ENCODE measurements around the gene PIK3C2A.
A peak's percentile ranks its signal among the peaks of the same experiment; 100 is the strongest.

The PIK3C2A gene

DNA sequence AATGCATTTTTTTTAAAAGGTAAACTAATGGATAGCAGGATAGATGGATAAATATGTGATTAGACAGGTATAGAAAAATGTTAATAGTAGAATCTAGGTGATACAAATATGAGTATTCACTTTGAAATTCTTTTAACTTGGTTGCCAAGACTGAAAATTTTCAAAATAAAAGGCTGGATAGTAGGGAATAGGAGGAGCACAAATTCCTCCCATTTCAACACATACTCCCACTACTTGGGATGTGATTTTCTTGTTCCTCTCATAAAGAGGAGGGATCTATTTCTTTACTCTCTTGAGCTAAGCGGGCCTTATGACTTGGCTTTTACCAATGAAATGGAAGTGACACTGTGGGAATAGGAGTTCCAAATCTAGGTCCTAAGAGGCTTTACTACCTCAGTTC lies 35.9 kb downstream of the PIK3C2A start:
- ATAC-seq, result no peak
- no peak for TF ChIP-seq OSR1 (CRISPR knock-in tag; IDR thresholded peaks at IDR 0.05)
- no peak for TF ChIP-seq RARB (CRISPR knock-in tag; IDR thresholded peaks at IDR 0.05)
- TF ChIP-seq ZNF70 (CRISPR knock-in tag; IDR thresholded peaks at IDR 0.05), result no peak
- TF ChIP-seq, protein P1, sequence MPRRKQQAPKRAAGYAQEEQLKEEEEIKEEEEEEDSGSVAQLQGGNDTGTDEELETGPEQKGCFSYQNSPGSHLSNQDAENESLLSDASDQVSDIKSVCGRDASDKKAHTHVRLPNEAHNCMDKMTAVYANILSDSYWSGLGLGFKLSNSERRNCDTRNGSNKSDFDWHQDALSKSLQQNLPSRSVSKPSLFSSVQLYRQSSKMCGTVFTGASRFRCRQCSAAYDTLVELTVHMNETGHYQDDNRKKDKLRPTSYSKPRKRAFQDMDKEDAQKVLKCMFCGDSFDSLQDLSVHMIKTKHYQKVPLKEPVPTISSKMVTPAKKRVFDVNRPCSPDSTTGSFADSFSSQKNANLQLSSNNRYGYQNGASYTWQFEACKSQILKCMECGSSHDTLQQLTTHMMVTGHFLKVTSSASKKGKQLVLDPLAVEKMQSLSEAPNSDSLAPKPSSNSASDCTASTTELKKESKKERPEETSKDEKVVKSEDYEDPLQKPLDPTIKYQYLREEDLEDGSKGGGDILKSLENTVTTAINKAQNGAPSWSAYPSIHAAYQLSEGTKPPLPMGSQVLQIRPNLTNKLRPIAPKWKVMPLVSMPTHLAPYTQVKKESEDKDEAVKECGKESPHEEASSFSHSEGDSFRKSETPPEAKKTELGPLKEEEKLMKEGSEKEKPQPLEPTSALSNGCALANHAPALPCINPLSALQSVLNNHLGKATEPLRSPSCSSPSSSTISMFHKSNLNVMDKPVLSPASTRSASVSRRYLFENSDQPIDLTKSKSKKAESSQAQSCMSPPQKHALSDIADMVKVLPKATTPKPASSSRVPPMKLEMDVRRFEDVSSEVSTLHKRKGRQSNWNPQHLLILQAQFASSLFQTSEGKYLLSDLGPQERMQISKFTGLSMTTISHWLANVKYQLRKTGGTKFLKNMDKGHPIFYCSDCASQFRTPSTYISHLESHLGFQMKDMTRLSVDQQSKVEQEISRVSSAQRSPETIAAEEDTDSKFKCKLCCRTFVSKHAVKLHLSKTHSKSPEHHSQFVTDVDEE (CRISPR knock-in tag; IDR thresholded peaks at IDR 0.05), result no peak
- no peak for TF ChIP-seq ZFP30 (CRISPR knock-in tag; IDR thresholded peaks at IDR 0.05)
- TF ChIP-seq, protein P2, sequence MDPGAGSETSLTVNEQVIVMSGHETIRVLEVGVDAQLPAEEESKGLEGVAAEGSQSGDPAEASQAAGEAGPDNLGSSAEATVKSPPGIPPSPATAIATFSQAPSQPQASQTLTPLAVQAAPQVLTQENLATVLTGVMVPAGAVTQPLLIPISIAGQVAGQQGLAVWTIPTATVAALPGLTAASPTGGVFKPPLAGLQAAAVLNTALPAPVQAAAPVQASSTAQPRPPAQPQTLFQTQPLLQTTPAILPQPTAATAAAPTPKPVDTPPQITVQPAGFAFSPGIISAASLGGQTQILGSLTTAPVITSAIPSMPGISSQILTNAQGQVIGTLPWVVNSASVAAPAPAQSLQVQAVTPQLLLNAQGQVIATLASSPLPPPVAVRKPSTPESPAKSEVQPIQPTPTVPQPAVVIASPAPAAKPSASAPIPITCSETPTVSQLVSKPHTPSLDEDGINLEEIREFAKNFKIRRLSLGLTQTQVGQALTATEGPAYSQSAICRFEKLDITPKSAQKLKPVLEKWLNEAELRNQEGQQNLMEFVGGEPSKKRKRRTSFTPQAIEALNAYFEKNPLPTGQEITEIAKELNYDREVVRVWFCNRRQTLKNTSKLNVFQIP (CRISPR knock-in tag; IDR thresholded peaks at IDR 0.05; ENCODE audit: borderline replicate concordance, low read depth), result no peak
- TF ChIP-seq GLIS3 (CRISPR knock-in tag; IDR thresholded peaks at IDR 0.05), result no peak
- TF ChIP-seq BACH2 (CRISPR knock-in tag; IDR thresholded peaks at IDR 0.05; ENCODE audit: borderline replicate concordance), result no peak
- TF ChIP-seq TCF4 (CRISPR knock-in tag; IDR thresholded peaks at IDR 0.05; ENCODE audit: borderline replicate concordance), result no peak
- TF ChIP-seq, protein P3, sequence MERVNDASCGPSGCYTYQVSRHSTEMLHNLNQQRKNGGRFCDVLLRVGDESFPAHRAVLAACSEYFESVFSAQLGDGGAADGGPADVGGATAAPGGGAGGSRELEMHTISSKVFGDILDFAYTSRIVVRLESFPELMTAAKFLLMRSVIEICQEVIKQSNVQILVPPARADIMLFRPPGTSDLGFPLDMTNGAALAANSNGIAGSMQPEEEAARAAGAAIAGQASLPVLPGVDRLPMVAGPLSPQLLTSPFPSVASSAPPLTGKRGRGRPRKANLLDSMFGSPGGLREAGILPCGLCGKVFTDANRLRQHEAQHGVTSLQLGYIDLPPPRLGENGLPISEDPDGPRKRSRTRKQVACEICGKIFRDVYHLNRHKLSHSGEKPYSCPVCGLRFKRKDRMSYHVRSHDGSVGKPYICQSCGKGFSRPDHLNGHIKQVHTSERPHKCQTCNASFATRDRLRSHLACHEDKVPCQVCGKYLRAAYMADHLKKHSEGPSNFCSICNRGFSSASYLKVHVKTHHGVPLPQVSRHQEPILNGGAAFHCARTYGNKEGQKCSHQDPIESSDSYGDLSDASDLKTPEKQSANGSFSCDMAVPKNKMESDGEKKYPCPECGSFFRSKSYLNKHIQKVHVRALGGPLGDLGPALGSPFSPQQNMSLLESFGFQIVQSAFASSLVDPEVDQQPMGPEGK (CRISPR knock-in tag; IDR thresholded peaks at IDR 0.05; ENCODE audit: borderline replicate concordance), result no peak
- TF ChIP-seq ARNTL (CRISPR knock-in tag; IDR thresholded peaks at IDR 0.05; ENCODE audit: borderline replicate concordance, low read depth), result no peak
- TF ChIP-seq, protein P4, sequence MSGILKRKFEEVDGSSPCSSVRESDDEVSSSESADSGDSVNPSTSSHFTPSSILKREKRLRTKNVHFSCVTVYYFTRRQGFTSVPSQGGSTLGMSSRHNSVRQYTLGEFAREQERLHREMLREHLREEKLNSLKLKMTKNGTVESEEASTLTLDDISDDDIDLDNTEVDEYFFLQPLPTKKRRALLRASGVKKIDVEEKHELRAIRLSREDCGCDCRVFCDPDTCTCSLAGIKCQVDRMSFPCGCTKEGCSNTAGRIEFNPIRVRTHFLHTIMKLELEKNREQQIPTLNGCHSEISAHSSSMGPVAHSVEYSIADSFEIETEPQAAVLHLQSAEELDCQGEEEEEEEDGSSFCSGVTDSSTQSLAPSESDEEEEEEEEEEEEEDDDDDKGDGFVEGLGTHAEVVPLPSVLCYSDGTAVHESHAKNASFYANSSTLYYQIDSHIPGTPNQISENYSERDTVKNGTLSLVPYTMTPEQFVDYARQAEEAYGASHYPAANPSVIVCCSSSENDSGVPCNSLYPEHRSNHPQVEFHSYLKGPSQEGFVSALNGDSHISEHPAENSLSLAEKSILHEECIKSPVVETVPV (CRISPR knock-in tag; IDR thresholded peaks at IDR 0.05), result no peak
- no peak for TF ChIP-seq PPARA (CRISPR knock-in tag; IDR thresholded peaks at IDR 0.05; ENCODE audit: borderline replicate concordance)
- TF ChIP-seq ESRRG (CRISPR knock-in tag; IDR thresholded peaks at IDR 0.05), result no peak
- TF ChIP-seq TOX (CRISPR knock-in tag; IDR thresholded peaks at IDR 0.05; ENCODE audit: borderline replicate concordance), result no peak
- no peak for TF ChIP-seq ISL1 (CRISPR knock-in tag; IDR thresholded peaks at IDR 0.05)
- no peak for TF ChIP-seq ZFP3 (CRISPR knock-in tag; IDR thresholded peaks at IDR 0.05)

DNA sequence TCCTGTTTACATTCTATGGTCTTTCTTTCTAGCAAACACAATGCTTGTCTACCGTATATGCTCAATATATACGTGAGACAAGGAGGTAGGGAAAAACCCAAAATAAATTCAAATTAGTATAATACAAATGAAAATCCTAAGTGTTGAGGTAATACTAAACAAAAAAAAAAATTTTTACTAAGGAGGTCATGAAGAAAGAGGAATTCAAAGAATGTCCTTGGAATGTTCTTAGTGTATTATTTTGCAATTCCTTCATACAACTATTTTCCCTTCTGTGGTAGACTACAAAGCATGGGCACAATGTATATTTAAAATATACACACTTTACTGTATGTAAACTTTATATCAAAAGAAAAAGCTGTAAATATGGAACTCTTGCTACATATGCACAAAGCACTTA lies 36.4 kb downstream of the PIK3C2A start:
- ATAC-seq, result peak; percentile 65; the same call in 2 of the 3 replicates
- TF ChIP-seq, protein P4 (CRISPR knock-in tag; IDR thresholded peaks at IDR 0.05), result no peak
- TF ChIP-seq ISL1 (CRISPR knock-in tag; IDR thresholded peaks at IDR 0.05), result no peak; the same call in 1 of the 2 replicates
- TF ChIP-seq, protein P1 (CRISPR knock-in tag; IDR thresholded peaks at IDR 0.05), result no peak
- no peak for TF ChIP-seq ZNF70 (CRISPR knock-in tag; IDR thresholded peaks at IDR 0.05)
- no peak for TF ChIP-seq ZFP3 (CRISPR knock-in tag; IDR thresholded peaks at IDR 0.05)
- TF ChIP-seq, protein P3 (CRISPR knock-in tag; IDR thresholded peaks at IDR 0.05; ENCODE audit: borderline replicate concordance), result no peak
